ENCODE data around the gene FHIP1B. TPM values are rescaled to one million over a fixed set of nuclear protein-coding genes. Genes with fewer than 3 reads are reported as not detected.

FHIP1B gene
- total RNA-seq, 1 donor from 2014 or later: 25.3 TPM

GRCh38 chr11:6258571-6259081, 24.2 kb upstream of the FHIP1B start:
- Mint-ChIP-seq H3K9me3 (ENCODE audit: unreplicated experiment) (peaks cover 1% of the 10 kb centered on the region), H3K4me3 (ENCODE audit: unreplicated experiment) (peak overlapping the region; percentile 80), H3K27me3 (ENCODE audit: unreplicated experiment) (peaks cover 2% of the 10 kb centered on the region), H3K27ac (ENCODE audit: unreplicated experiment) (no peak overlapping the region), H3K4me1 (ENCODE audit: low read depth, unreplicated experiment) (no peaks in the 10 kb centered on the region), H3K36me3 (ENCODE audit: unreplicated experiment) (no peaks in the 10 kb centered on the region)
- no peak for TF ChIP-seq CTCF (IDR thresholded peaks at IDR 0.05; ENCODE audit: partially characterized antibody, unreplicated experiment)
- no peak for DNase-seq

- Mint-ChIP-seq H3K27ac (ENCODE audit: unreplicated experiment) (no peak overlapping the region), H3K36me3 (ENCODE audit: unreplicated experiment) (no peaks in the 10 kb centered on the region), H3K4me1 (ENCODE audit: low read depth, unreplicated experiment) (no peaks in the 10 kb centered on the region), H3K9me3 (ENCODE audit: unreplicated experiment) (peaks cover 1% of the 10 kb centered on the region), H3K4me3 (ENCODE audit: unreplicated experiment) (peak overlapping the region; percentile 80), H3K27me3 (ENCODE audit: unreplicated experiment) (peaks cover 2% of the 10 kb centered on the region)
- no peak for DNase-seq
- no peak for TF ChIP-seq CTCF (IDR thresholded peaks at IDR 0.05; ENCODE audit: partially characterized antibody, unreplicated experiment)
These were observed 23.7 kb upstream of the FHIP1B start for GRCh38 chr11:6258141-6258540.

- Mint-ChIP-seq H3K4me3 (ENCODE audit: unreplicated experiment) (no peak overlapping the region), H3K4me1 (ENCODE audit: low read depth, unreplicated experiment) (peaks cover 11% of the 10 kb centered on the region), H3K27me3 (ENCODE audit: unreplicated experiment) (peaks cover 2% of the 10 kb centered on the region), H3K27ac (ENCODE audit: unreplicated experiment) (no peak overlapping the region), H3K36me3 (ENCODE audit: unreplicated experiment) (no peaks in the 10 kb centered on the region), H3K9me3 (ENCODE audit: unreplicated experiment) (no peaks in the 10 kb centered on the region)
- TF ChIP-seq CTCF (IDR thresholded peaks at IDR 0.05; ENCODE audit: partially characterized antibody, unreplicated experiment): no peak
- no peak for DNase-seq
These were observed 18.8 kb upstream of the FHIP1B start for GRCh38 chr11:6253197-6253596.

- H3K27me3 Mint-ChIP-seq (ENCODE audit: unreplicated experiment): no peaks in the 10 kb centered on the region
- peak overlapping the region; percentile 69 for H3K27ac Mint-ChIP-seq (ENCODE audit: unreplicated experiment)
- no peaks in the 10 kb centered on the region for H3K36me3 Mint-ChIP-seq (ENCODE audit: unreplicated experiment)
- peak; percentile 32 for DNase-seq
- peaks cover 11% of the 10 kb centered on the region for H3K4me1 Mint-ChIP-seq (ENCODE audit: low read depth, unreplicated experiment)
- no peaks in the 10 kb centered on the region for H3K9me3 Mint-ChIP-seq (ENCODE audit: unreplicated experiment)
- no peak for TF ChIP-seq CTCF (IDR thresholded peaks at IDR 0.05; ENCODE audit: partially characterized antibody, unreplicated experiment)
- no peak overlapping the region for H3K4me3 Mint-ChIP-seq (ENCODE audit: unreplicated experiment)
These were observed 17.6 kb upstream of the FHIP1B start for GRCh38 chr11:6251990-6252473.

GRCh38 chr11:6251120-6251733, 16.8 kb upstream of the FHIP1B start:
- Mint-ChIP-seq H3K9me3 (ENCODE audit: unreplicated experiment) (no peaks in the 10 kb centered on the region), H3K27ac (ENCODE audit: unreplicated experiment) (peak overlapping the region; percentile 69), H3K4me3 (ENCODE audit: unreplicated experiment) (peak overlapping the region; percentile 5), H3K36me3 (ENCODE audit: unreplicated experiment) (no peaks in the 10 kb centered on the region), H3K4me1 (ENCODE audit: low read depth, unreplicated experiment) (peaks cover 11% of the 10 kb centered on the region), H3K27me3 (ENCODE audit: unreplicated experiment) (no peaks in the 10 kb centered on the region)
- peak; percentile 89 for TF ChIP-seq CTCF (IDR thresholded peaks at IDR 0.05; ENCODE audit: partially characterized antibody, unreplicated experiment)
- peak; percentile 85 for DNase-seq
